HUES48 (cell line): ENCODE data around the gene IFITM1.
"Not testable (repeated sequence)": the region's sequence is repeated elsewhere in the genome, so short reads cannot be mapped to it uniquely, and the experiment has no call there.

Source experiments
- H3K27ac ChIP-seq: one replicate; pipeline ENCODE4 v1.7.0; 2013; ENCODE audit warnings: low read depth, low read length, inconsistent platforms
- H3K27me3 ChIP-seq: 2 replicates; pipeline ENCODE4 v1.6.1; 2013; ENCODE audit warnings: mild to moderate bottlenecking, low read length; ENCODE audit not compliant: control insufficient read depth, insufficient read depth
- H3K36me3 ChIP-seq: 2 replicates; pipeline ENCODE4 v1.6.1; 2013; ENCODE audit warnings: low read length; ENCODE audit not compliant: control insufficient read depth, insufficient read depth
- H3K4me1 ChIP-seq: 2 replicates; pipeline ENCODE4 v1.6.1; 2013; ENCODE audit warnings: mild to moderate bottlenecking, low read length; ENCODE audit not compliant: control insufficient read depth, insufficient read depth
- H3K4me3 ChIP-seq: 2 replicates; pipeline ENCODE4 v1.5.1; 2013; ENCODE audit warnings: mild to moderate bottlenecking, low read depth, low read length
- H3K9ac ChIP-seq: 2 replicates; pipeline ENCODE4 v1.6.1; 2013; ENCODE audit warnings: mild to moderate bottlenecking, low read depth, low read length, moderate library complexity
- H3K9me3 ChIP-seq: 2 replicates; pipeline ENCODE4 v1.6.1; 2013; ENCODE audit warnings: low read length; ENCODE audit not compliant: control insufficient read depth, insufficient read depth

Gene IFITM1

DNA sequence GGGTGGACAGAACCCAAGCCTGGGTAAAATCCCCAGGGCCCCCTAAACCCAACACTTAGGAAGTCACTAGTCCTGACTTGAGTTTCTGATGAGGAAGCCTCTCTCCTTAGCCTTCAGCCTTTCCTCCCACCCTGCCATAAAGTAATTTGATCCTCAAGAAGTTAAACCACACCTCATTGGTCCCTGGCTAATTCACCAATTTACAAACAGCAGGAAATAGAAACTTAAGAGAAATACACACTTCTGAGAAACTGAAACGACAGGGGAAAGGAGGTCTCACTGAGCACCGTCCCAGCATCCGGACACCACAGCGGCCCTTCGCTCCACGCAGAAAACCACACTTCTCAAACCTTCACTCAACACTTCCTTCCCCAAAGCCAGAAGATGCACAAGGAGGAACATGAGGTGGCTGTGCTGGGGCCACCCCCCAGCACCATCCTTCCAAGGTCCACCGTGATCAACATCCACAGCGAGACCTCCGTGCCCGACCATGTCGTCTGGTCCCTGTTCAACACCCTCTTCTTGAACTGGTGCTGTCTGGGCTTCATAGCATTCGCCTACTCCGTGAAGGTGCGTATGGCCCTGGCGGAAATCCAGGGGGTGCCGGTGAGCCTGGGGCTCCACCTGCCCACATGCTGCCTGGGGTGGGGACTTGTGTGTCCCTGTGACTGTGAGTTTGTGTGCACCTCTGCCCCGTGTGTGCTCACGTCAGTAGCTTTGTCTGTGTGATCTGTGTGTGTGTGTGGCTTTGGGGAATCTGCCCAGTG lies at the start of gene IFITM1:
IFITM1 (plus strand) TSS at position 254 of the 767 bp plus-strand sequence; CDS start at position 385, 131 bp downstream.
- H3K27me3 ChIP-seq: no peaks in the 10 kb centered on the region; the same call in 1 of the 2 replicates
- peaks cover 3% of the 10 kb centered on the region; the same call in 1 of the 2 replicates for H3K36me3 ChIP-seq
- peak within 1 kb of the TSS; percentile 42 for H3K9ac ChIP-seq
- peaks cover 53% of the 10 kb centered on the region for H3K4me1 ChIP-seq
- H3K4me3 ChIP-seq: peak within 1 kb of the TSS; percentile 86
- no peaks in the 10 kb centered on the region for H3K9me3 ChIP-seq
- peak within 1 kb of the TSS; percentile 89 for H3K27ac ChIP-seq

DNA sequence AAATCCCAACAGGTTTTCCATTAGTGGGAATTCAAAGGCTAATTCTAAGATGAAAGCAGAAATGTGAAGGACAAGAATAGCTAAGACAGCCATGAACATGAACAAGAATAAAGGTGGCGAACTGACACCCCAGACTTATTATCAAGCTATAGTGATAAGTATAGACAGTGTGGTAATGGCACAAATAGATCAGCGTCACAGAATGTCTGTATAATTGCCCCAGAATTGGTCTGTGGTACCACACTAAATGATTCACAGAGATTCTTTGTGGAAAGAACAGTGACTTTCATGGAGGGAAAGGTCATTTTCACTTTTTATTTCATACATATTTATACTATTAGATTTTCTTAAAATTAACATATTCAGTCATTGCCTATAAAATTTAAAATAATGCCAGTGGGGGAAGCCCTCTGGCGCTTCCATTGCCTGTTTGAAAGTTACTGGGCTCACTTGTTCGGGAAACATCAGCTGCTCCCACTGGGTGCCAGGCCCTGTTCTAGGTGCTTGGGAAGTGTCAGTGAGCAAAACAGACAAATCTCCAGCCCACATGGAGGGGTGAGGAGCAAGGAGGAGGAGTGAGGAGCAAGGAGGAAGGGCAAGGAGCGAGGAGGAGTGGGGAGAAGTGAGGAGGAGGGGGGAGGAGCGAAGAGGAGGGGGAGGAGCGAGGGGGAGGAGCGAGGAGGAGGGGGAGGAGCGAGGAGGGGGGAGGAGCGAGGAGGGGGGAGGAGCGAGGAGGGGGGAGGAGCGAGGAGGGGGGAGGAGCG lies 47.0 kb upstream of the IFITM1 start:
- Histone ChIP-seq H3K4me1 (peaks cover 19% of the 10 kb centered on the region), H3K4me3 (no peak overlapping the region), H3K27me3 (no peaks in the 10 kb centered on the region), H3K9ac (no peak overlapping the region), H3K27ac (no peak overlapping the region), H3K36me3 (no peaks in the 10 kb centered on the region), H3K9me3 (0 out of 2 replicates have a peak, but pooled peaks cover 5% of the 10 kb centered on the region)

DNA sequence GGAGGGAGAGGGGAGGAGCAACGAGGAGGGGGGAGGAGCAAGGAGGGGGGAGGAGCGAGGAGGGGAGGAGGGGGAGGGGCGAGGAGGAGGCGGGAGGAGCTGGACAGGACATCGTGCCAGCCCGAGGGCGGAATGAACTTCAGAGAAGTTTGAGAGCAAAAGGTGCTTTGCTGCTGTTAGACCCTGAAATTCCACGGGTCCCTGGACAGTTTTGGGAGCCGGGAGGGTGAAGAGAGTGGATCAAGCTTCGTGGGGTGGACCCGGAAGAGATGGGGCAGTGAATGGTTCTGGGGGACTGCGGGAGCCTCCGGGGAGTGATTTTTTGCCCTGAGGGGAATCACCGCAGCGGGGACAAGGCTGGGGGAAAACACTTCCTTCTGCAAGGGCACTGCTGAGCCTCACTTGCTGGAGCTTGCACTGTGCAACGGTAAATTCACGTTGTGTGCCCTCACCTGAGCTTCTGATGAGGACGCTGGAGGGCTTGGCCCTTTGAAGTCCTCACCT lies 46.3 kb upstream of the IFITM1 start:
- H3K9ac ChIP-seq: no peak overlapping the region
- H3K9me3 ChIP-seq: 0 out of 2 replicates have a peak, but pooled peaks cover 5% of the 10 kb centered on the region
- H3K4me1 ChIP-seq: peaks cover 19% of the 10 kb centered on the region
- no peak overlapping the region for H3K27ac ChIP-seq
- H3K27me3 ChIP-seq: no peaks in the 10 kb centered on the region
- no peaks in the 10 kb centered on the region for H3K36me3 ChIP-seq
- no peak overlapping the region; the same call in 1 of the 2 replicates for H3K4me3 ChIP-seq

DNA sequence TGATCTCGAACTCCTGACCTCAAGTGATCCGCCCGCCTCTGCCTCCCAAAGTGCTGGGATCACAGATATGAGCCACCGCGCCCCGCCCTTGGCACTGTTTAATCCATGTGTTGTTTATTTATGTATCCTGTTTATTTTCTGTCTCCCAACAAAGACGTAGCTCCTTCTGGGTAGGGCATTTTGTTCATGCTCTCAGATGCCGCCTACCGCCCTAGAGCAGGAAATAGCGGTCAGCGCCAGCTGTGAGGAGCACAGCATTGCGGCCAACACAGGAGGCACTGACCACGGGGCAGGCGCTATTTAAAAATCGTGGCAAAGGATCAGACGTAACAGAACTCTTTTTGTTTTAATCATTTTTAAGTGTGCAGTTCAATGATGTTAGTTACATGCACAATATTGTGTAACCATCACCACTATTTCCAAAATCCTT lies 45.1 kb upstream of the IFITM1 start:
- H3K27ac ChIP-seq, H3K36me3 ChIP-seq, H3K9me3 ChIP-seq, H3K27me3 ChIP-seq, H3K4me3 ChIP-seq, H3K9ac ChIP-seq: not testable (repeated sequence)
- H3K4me1 ChIP-seq: peaks cover 19% of the 10 kb centered on the region

DNA sequence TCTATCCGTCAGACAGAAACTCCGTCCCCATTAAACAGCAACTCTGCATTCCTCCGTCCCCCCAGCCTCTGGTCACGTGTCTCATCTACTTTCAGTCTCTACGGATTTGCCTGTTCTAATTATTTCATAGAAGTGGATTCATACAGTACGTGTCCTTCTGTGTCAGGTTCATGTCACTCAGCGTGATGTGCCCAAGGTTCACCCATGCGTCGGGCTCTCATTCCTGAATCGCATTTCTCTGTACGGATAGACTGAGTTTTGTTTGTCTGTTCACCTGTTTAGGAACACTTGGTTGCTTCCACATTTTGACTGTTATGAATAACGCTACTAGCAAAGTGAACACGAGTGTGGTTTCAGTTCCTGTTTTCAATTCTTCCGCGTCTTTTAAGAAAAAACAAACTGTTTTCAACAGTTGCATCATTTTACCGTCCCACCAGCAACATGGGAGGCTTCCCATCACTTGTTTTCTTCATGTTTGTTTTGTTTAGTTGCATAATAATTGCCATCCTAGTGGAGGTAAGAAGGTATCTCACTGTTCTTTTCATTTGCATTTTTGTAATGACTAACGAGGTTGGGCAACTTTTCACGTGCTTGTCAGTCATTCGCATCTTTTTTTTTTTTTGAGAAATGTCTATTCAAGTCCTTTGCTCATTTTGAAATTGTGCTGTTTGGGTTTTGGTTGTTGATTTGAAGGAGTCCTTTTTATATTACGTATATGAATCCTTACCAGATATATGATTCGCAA lies 44.5 kb upstream of the IFITM1 start:
- H3K4me1 ChIP-seq: peaks cover 19% of the 10 kb centered on the region
- H3K9ac ChIP-seq: peak overlapping the region; percentile 34; the same call in 1 of the 2 replicates
- H3K27me3 ChIP-seq: no peaks in the 10 kb centered on the region
- H3K4me3 ChIP-seq: 0 out of 2 replicates have a peak overlapping the region, but pooled peaks have one; percentile 22
- H3K9me3 ChIP-seq: 0 out of 2 replicates have a peak, but pooled peaks cover 5% of the 10 kb centered on the region
- no peaks in the 10 kb centered on the region for H3K36me3 ChIP-seq
- H3K27ac ChIP-seq: peak overlapping the region; percentile 26

DNA sequence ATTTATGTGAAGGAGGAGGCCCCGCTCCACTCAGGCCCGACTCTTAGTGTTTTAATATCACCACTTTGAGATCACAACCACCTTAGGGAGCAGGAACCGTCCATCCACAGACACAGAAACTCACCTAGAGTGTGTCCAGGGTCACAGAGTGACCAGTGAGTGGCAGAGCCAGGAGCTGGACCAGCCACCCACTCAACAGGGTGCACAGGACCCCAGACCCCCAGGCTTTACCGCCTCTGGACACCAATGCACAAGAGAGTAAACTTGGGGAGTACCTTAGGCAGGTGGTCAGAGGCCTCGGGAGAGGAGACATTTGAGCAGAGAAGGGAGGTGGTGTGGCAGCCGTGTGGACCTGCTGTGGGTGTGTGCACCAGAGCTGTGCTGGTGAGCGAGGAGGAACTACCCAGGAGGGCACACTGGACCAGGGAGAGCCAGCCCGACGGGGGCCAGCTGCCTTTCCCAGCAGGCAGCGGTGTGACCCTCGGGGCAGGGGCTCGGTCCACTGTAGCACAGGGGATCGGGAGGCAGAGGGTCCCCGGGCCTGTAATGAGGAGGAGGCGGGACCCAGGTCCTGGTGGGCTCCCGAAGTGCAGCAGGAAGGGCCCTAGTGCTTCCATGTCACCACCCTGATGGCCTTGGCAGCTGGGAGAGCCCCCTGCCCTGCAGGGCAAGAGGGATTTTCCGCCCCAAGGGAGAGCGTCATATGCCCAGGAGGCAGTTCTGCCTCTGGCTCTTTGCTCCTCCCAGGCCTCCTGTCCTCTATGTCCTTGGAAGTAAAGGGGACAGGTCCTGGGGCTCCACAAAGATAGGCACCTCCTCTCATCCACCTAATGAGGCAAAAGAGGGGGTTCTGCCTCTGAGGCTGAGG lies 43.2 kb upstream of the IFITM1 start:
- peaks cover 25% of the 10 kb centered on the region for H3K4me1 ChIP-seq
- H3K27ac ChIP-seq: no peak overlapping the region
- no peaks in the 10 kb centered on the region for H3K36me3 ChIP-seq
- no peak overlapping the region for H3K9ac ChIP-seq
- H3K9me3 ChIP-seq: 0 out of 2 replicates have a peak, but pooled peaks cover 5% of the 10 kb centered on the region
- no peak overlapping the region for H3K4me3 ChIP-seq
- H3K27me3 ChIP-seq: no peaks in the 10 kb centered on the region

DNA sequence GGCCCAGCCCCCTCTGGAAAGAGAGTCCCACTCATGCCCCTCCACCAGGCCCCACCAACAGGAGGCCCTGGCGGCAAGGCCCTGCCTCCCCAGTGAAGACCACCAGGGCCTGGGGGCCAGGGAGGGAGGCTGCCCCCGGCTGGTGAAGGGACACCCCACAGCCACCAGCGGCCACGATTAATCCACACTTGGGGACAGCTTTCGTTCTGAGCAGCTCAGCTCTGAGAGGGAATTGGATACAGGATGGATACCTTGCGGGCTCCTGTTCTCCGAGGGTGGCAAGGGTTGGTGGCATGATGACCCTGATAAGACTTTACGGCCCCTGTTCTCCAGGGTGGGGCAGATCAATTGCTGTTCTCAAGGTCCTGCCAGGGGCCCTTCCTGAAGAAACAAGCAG lies 42.5 kb upstream of the IFITM1 start:
- Histone ChIP-seq H3K9ac (no peak overlapping the region), H3K4me1 (peaks cover 25% of the 10 kb centered on the region)

DNA sequence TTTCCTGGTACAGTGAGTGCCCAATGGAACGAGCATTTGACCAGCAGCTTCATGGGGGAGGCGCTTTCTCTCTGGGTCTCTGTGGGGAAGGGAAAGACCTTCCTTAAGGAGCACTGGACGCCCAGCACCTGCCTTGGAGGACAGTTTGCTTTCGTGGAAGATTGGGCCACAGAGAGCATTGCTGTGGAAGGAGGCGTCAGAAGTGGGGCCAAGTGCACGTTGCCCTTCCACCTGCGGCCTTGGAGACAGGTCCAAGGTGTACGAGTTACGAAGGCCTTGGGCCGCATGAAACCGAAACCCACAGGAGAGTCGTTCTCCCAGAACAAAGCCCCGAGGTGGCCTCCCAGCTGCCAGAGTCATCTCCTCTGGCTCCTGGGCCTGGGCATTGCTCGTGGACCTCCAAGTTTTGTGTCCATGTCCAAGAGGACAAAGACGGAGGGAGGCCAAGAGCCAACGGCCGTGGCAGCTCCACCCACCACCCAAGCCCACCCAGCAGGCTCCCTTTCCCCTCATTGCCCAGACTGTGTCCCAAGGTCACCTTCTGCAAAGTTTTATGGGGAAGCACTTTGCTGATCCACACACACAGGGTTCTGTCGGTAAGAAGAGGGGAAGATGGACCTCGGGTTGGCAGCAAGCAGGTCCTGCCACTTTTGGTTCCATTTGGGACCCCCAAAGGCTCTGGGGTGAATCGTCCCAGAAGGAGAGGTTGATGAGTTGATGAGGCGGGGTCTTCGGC lies 41.5 kb upstream of the IFITM1 start:
- Histone ChIP-seq H3K4me3 (no peak overlapping the region), H3K4me1 (peaks cover 25% of the 10 kb centered on the region), H3K27me3 (peaks cover under 1% of the 10 kb centered on the region; the same call in 1 of the 2 replicates), H3K9ac (no peak overlapping the region), H3K27ac (no peak overlapping the region), H3K9me3 (no peaks in the 10 kb centered on the region), H3K36me3 (no peaks in the 10 kb centered on the region)

More for the DNA sequence above, 42.5 kb upstream of the IFITM1 start:
- H3K9me3 ChIP-seq: 0 out of 2 replicates have a peak, but pooled peaks cover 4% of the 10 kb centered on the region
- H3K27me3 ChIP-seq: no peaks in the 10 kb centered on the region
- no peak overlapping the region for H3K4me3 ChIP-seq
- no peaks in the 10 kb centered on the region for H3K36me3 ChIP-seq
- no peak overlapping the region for H3K27ac ChIP-seq

DNA sequence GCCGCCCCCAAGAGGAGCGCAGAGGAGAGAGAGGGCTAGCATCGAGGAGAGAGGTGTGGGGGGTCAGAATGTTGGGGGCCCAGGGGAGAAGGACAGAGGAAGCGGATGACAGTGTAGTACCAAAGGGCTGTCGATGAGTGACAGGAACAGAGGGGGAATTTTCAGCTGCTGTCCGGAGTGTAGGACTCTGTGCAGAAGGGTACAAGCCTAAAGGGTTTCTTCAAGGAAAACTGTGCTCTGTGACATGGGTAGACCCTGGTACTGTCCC lies 41.0 kb upstream of the IFITM1 start:
- H3K36me3 ChIP-seq: no peaks in the 10 kb centered on the region
- no peak overlapping the region for H3K4me3 ChIP-seq
- no peaks in the 10 kb centered on the region for H3K9me3 ChIP-seq
- H3K9ac ChIP-seq: no peak overlapping the region
- no peak overlapping the region for H3K27ac ChIP-seq
- peaks cover 5% of the 10 kb centered on the region for H3K27me3 ChIP-seq
- H3K4me1 ChIP-seq: peaks cover 22% of the 10 kb centered on the region
